ENCODE data around the gene C14orf180.
"Not testable (repeated sequence)": the region's sequence is repeated elsewhere in the genome, so short reads cannot be mapped to it uniquely, and the experiment has no call there.

C14orf180 gene

GRCh38 chr14:104562606-104563005, 17.0 kb upstream of the C14orf180 start:
- no peak for DNase-seq

- no peak for DNase-seq
Observed at GRCh38 chr14:104563191-104563741, 16.3 kb upstream of the C14orf180 start.

DNA sequence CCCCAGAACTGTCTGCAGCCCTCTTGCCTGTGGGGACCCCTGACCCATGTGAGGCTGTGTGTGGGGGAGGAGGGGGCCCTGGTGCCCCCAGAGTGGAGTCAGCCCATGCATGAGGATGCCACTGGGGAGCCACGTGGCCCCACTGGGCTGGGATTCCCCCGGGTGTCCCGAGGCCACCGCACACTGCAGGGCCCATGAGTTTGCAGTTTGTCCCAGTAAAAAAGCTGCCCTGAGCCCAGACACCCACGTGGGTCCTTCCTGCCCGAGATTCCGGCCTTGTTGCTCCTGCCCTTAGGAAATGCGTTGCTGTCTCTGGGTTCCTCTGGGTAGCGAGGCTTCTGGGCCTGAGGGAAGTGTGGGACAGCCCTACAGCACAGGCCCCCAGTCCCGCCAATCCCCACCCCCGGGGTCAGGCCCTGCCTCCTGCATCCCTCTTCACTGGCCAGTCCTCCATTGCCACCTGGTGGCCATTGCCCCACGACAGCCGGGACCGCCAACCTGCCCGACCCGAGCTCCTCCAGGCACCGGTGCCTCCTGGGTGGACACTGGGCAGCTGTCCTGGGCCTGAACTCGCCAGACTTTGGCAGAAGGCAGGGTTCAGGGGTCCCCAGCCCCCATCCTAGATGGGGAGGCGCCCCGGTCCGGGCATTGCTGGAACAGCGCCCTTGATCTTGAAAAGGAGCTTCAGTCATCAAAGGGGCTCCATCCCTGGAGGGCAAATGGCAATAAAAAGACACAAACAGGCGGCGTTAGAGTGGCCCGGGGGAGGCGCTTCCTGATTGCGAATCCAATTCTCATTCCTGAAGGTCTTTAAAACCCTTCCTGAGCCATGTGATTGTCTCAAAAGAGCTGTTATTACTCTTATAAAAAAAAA, 15.6 kb upstream of the C14orf180 start:
- peak; percentile 81 for DNase-seq

GRCh38 chr14:104564744-104565679, 14.6 kb upstream of the C14orf180 start:
- DNase-seq, result no peak

GRCh38 chr14:104567141-104567956, 12.2 kb upstream of the C14orf180 start:
- DNase-seq, result no peak

DNA sequence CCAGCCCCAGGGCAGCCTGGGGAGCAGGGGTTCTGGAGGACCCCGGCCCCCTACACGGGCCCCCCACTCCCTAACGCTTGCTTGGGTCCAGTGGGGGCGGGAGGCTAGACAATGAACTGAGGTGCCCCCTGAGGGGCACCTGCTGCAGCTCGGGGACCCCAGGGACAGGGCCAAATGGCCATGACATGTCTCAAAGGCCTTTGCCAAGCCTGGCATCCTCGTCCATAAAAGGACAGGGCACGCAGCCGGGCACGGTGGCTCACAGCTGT, 11.7 kb upstream of the C14orf180 start:
- DNase-seq, result no peak

DNA sequence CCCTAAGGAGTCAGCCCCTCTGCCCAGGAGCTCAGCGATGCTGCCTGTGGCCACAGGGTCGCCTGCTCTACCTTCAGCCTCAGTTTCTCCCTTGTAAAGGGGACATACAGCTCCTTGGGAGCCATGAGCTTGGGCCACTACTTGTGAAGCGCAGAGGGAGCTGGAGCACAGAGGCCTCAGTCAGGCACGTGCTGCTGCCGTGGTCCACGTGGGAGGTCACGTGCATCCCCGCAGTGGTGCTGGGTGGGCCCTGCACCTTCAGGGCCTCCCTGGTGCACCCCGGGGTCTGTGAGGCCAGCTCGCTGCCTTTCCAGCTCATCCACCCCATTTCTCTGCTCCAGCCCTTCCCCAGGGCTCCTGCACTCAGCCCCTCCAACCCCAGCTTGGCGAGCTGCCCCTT, 10.9 kb upstream of the C14orf180 start:
- no peak for DNase-seq

DNA sequence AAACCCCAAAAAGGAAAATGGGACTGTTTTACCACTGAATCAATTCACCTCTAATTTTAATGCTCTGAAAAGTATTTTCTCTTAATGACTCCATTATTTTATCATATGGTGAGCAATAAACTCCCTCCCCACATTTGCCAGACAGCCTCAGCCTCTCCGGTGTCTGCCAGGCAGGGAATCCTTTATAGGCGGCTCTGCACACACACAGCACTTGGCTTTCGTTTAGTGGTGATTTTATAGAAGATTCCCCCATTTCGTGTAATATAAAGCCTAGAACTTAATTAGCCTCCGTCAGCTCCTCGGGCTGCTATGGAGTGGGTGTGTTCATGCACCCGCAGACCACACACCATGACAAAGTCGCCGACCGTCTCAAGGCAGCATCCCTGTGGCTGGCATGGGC, 10.1 kb upstream of the C14orf180 start:
- DNase-seq, result no peak

GRCh38 chr14:104571246-104571645, 8.3 kb upstream of the C14orf180 start:
- no peak for DNase-seq

DNA sequence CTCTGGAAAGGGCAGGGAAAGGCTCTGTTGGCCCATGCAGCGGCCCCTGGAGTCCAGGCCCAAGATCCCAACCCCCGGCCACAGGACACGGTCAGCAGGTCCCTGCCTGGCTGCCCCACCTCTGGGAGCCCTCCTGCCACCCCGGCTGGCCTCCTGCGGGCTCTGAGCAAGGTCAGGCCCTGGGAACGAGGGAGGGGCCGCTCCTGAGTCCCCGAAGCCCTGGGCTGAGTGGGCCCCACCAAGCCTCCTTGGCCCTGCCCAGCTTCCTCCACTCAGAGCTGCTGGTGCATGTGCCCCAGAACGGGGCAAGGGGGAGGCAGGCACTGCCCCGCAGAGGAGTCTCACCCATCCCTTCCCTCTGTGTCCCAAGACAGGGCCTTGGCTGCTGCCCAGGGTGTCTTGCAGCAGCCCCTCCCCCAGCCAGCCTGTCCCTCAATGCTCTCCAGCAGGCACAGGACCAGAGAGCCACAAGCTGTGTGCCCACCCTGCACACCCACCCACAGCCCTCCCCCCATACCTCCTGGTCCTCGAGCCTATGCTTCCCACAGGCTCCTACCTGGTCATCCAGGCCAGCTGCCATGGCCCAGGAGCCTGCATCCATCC, 7.4 kb upstream of the C14orf180 start:
- DNase-seq, result no peak

GRCh38 chr14:104572668-104573067, 6.9 kb upstream of the C14orf180 start:
- DNase-seq, result no peak

DNA sequence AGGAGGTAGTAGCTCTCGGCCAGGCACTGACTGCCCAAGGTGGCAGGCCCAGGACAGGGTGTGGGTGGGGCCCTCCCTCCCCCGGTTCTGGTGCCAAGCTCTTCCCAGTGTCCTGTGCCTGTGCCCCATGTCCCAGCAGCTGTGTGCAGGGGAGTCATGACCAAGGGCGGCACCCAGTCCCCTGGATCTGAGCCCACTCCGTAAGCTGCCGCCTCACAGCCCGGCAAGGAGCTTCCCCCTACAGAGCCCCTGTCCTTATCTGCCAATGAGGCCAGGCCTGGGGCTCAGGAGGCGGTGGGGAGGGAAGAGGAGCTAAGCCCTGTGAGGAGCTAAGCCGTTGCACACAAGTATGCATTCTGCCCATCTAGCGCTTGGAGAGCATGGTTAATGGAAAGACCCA, 5.6 kb upstream of the C14orf180 start:
- no peak for DNase-seq

- no peak for DNase-seq
Observed at GRCh38 chr14:104574536-104574935, 5.0 kb upstream of the C14orf180 start.

GRCh38 chr14:104574978-104575583, 4.5 kb upstream of the C14orf180 start:
- DNase-seq, result no peak

DNA sequence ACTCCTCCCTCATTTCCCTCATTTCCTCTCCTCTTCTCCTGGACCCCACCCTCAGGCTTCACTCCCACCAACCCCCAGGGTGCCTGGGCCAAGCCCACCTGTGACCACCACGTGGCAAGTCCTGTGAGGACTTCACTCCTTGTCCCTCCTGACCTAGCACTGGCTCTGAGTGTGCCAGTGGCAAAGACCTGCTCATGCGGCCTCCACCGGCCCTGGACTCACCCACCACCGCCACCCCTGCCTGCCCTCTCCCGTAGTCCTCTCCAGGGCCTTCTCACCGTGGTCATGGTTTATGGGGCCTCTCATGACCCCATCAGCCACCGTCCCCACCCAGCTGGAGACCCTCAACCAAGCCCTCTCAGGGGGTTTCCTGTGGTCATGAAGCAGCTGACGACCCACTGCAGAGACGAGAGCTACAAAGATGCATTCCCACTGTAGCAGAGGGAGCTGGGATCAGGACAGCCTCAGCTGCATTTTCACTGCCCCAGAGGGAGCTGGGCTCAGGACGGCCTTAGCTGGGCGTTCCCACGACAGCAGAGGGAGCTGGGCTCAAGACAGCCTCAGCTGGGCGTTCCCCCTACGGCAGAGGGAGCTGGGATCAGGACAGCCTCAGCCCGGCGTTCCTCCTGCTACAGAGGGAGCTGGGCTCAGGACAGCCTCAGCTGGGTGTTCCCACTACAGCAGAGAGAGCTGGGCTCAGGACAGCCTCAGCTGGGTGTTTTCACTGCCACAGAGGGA, 3.2 kb upstream of the C14orf180 start:
- no peak for DNase-seq

DNA sequence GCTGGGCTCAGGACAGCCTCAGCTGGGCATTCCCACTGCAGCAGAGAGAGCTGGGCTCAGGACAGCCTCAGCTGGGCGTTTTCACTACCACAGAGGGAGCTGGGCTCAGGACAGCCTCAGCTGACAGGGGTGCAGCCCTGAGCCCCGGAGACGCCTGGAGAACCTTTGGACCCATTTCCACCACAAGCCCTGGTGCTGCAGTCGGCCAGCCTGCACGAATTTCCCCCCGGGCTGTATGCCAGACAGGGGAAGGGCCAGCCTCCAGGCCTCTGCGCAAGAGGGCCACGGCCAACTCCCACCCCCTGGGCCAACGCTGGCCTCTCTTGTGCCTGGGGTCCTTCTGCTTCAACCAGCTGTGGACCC, 2.6 kb upstream of the C14orf180 start:
- DNase-seq, result no peak

DNA sequence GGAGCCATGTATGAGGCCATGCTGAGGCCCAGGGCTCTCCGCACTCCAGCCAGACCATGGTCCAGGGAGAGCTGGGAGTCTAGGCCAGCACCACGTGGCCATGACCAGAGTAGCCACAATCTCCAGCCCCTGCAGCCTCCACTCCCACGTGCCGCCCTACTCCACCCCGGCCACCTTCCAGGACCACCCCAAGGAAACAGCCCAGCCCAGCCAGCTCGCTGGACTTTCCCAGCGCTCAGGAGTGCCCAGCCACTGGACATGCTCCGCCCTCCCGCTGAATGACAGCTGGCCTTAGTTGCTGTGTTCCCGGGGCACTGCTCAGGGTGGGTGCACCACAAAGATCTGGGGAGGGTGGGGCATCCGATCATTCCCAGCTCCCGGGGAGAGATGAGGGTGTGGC, 2.1 kb upstream of the C14orf180 start:
- no peak for DNase-seq

DNA sequence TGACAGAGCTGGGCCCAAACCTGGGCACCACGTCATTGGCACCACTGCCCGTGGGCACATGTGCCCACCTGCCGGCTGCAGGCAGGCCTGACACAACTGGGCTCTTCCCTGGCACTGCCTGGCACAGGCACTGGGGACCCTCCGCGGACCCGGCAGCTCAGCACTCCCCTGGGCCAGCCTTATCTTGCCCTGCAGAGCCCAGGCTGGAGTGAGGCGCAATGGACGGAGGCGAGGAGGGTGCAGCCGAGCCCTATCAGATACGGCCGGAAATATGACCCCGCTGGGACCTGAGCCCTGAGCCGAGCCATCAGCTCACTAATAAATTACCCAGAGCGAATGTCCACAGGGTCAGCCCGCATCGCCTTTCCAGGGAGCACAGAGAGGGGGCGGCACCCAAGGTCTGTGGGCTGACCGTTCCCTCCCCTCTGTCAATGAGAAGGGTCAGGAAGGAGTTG, 1.7 kb upstream of the C14orf180 start:
- DNase-seq, result no peak

DNA sequence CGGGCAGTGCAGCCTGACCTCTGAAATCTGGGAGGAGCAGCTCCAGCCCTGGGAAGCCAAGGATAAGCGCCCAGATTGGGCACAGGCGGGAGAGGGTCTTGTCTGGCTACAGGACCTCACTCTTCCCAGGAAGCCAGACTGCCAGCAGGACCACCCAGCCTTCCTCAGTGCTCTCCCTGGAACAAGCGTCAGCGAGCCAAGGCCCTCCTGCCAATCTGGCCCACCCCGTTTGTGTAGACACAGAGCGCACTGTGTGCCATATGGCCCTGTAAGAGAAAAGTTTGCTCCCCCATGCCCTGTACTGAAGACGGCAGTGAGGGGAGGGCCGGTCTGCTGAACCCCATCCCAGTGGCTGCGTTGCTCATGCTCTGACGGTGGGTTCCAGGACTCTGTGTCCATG, 1.2 kb upstream of the C14orf180 start:
- DNase-seq, result no peak

DNA sequence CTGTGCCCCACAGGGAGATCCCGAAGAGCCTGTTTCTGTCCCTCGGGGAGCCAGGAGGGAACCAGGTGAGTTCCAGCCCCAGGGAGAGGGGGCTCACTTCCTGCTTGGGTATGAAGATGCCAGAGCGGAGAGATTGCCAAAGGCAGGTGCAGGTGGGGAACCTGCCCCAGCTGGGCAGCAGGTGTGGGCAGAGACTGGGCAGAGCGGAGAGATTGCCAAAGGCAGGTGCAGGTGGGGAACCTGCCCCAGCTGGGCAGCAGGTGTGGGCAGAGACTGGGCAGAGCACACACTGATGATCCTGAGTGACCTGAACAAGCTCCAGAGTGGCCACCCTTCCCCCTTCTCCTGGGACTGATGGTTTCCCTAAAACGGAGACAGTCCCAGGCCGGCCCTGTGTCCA, 375 bp downstream of the C14orf180 start:
- not testable (repeated sequence) for DNase-seq

- no peak for DNase-seq
Observed at GRCh38 chr14:104580961-104581360, 1.4 kb downstream of the C14orf180 start.
